Measurements from ENCODE around the gene MVK. TPM values are rescaled to one million over a fixed set of nuclear protein-coding genes. Genes with fewer than 3 reads are reported as not detected.

MVK gene
- total RNA-seq, 1 donor from 2014 or later, result 28.1 TPM

- no peak for TF ChIP-seq CTCF (conservative IDR thresholded peaks at IDR 0.05)
- Mint-ChIP-seq H3K4me3 (no peak overlapping the region), H3K4me1 (ENCODE audit: unreplicated experiment) (peaks cover 12% of the 10 kb centered on the region), H3K36me3 (no peaks in the 10 kb centered on the region), H3K27me3 (peaks cover 30% of the 10 kb centered on the region), H3K9me3 (no peaks in the 10 kb centered on the region), H3K27ac (no peak overlapping the region)
- no peak for DNase-seq (ENCODE audit: extremely low spot score, unreplicated experiment)
Measured at GRCh38 chr12:109605016-109605415, 31.4 kb downstream of the MVK start.

- peaks cover 12% of the 10 kb centered on the region for H3K4me1 Mint-ChIP-seq (ENCODE audit: unreplicated experiment)
- peaks cover 33% of the 10 kb centered on the region for H3K27me3 Mint-ChIP-seq
- no peak overlapping the region for H3K27ac Mint-ChIP-seq
- H3K9me3 Mint-ChIP-seq, result no peaks in the 10 kb centered on the region
- H3K36me3 Mint-ChIP-seq, result no peaks in the 10 kb centered on the region
- DNase-seq (ENCODE audit: extremely low spot score, unreplicated experiment), result no peak
- no peak overlapping the region for H3K4me3 Mint-ChIP-seq
- no peak for TF ChIP-seq CTCF (conservative IDR thresholded peaks at IDR 0.05)
Measured at GRCh38 chr12:109605599-109606228, 32.1 kb downstream of the MVK start.

GRCh38 chr12:109606320-109607028 lies 32.9 kb downstream of the MVK start:
- Mint-ChIP-seq H3K4me1 (ENCODE audit: unreplicated experiment) (peaks cover 12% of the 10 kb centered on the region), H3K27me3 (peaks cover 41% of the 10 kb centered on the region), H3K9me3 (no peaks in the 10 kb centered on the region), H3K4me3 (no peak overlapping the region), H3K27ac (no peak overlapping the region), H3K36me3 (no peaks in the 10 kb centered on the region)
- DNase-seq (ENCODE audit: extremely low spot score, unreplicated experiment), result no peak
- TF ChIP-seq CTCF (conservative IDR thresholded peaks at IDR 0.05), result no peak

GRCh38 chr12:109607618-109608017 lies 34.0 kb downstream of the MVK start:
- no peak overlapping the region for H3K27ac Mint-ChIP-seq
- H3K4me1 Mint-ChIP-seq (ENCODE audit: unreplicated experiment), result peaks cover 12% of the 10 kb centered on the region
- no peaks in the 10 kb centered on the region for H3K36me3 Mint-ChIP-seq
- no peak for TF ChIP-seq CTCF (conservative IDR thresholded peaks at IDR 0.05)
- no peak overlapping the region for H3K4me3 Mint-ChIP-seq
- peaks cover 44% of the 10 kb centered on the region for H3K27me3 Mint-ChIP-seq
- DNase-seq (ENCODE audit: extremely low spot score, unreplicated experiment), result no peak
- H3K9me3 Mint-ChIP-seq, result no peaks in the 10 kb centered on the region

GRCh38 chr12:109608270-109608669 lies 34.7 kb downstream of the MVK start:
- DNase-seq (ENCODE audit: extremely low spot score, unreplicated experiment), result no peak
- H3K4me3 Mint-ChIP-seq, result no peak overlapping the region
- no peak for TF ChIP-seq CTCF (conservative IDR thresholded peaks at IDR 0.05)
- H3K27ac Mint-ChIP-seq, result no peak overlapping the region
- peaks cover 50% of the 10 kb centered on the region for H3K27me3 Mint-ChIP-seq
- H3K4me1 Mint-ChIP-seq (ENCODE audit: unreplicated experiment), result peaks cover 12% of the 10 kb centered on the region
- no peaks in the 10 kb centered on the region for H3K9me3 Mint-ChIP-seq
- no peaks in the 10 kb centered on the region for H3K36me3 Mint-ChIP-seq

All from type B pancreatic cell (in vitro differentiated cells).